ENCODE data around the gene PPL.
"Not testable (repeated sequence)": the region's sequence is repeated elsewhere in the genome, so short reads cannot be mapped to it uniquely, and the experiment has no call there.

PPL gene

DNA sequence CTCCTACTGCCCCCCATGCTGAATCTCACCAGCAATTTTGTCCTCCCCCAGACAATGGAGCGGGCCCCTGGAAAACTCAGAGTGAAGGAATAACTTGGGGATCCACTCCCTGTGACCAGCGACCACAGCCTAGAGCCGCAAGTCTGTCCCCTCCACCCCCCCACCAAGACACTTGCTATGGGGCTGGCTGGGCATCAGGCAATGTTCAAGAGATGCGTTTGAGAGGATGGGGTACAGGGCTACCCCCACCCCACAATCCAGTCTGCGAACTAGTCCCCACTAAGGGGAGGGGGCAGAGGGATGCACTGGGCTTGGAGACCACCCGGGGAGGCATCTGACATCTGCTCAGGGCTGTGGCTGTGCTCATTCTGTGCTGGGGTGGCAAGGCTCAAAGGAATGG is 2.4 kb downstream of the PPL start:
- DNase-seq (ENCODE audit: low spot score), result no peak

DNA sequence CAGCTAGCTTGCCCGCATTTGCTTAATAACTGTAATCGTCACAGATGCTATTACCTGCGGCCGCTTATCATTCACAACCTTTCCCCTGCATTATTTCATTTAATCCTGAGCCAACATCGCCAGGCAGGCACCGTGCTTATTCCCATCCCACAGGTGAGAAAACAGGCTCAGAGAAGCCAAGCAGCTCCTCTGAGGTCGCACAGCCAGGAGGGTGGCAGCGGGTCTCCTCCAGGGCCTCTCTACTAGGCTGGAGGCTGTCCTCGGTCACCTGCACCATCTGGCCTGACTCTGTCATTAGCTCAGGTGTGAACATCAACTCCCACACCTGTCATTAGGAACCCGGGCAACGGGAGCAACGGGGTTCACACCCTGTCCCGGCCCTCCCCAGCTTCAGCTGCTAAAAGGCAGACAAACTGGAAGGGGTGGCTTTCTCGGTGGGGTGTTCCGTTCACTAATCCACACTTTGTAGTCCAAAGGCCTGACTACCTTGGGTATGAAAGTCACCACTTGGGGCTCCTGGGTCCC is 3.0 kb downstream of the PPL start:
- no peak for DNase-seq (ENCODE audit: low spot score)

- DNase-seq (ENCODE audit: low spot score), result no peak
Observed at GRCh38 chr16:4933433-4933832, 3.5 kb downstream of the PPL start.

DNA sequence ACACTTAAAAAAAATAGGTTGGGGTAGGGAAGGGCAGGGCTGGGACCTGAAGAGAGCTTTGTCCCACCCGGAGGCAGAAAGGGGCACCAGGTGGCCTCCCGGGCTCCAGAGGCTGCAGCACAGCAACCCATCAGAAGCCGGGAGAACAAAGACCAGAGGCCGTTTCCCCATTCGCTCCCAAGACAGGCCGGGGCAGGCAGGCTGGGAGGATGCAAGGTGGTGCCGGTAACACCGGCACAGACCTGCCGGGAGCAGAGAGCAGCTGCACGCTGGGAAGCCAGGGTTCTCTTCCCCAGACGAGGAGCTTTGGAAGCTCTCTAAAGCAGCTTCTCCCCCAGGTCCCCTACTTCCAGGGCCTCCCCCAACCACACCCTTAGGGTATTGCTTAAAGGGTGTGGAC is 5.6 kb downstream of the PPL start:
- no peak for DNase-seq (ENCODE audit: low spot score)

- DNase-seq (ENCODE audit: low spot score), result not testable (repeated sequence)
Observed at GRCh38 chr16:4929619-4930018, 7.3 kb downstream of the PPL start.

DNA sequence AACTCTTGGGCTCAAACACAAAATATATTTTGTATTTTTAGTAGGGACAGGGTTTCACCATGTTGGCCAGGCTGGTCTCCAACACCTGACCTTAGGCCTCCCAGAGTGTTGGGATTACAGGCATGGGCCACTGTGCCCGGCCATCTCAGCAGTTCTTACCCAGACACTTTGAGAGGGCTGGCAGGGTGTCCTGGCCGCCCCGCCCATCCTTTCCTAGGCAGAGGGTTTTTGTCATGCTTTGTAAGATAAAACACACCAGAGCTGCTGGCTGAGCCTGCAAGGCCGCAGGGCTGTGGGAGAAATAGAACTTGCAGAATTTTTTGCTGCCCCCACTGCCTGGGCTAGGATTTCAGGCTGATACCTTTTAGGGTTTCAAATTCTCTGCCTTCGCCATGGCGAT is 8.7 kb downstream of the PPL start:
- no peak for DNase-seq (ENCODE audit: low spot score)

- DNase-seq (ENCODE audit: low spot score), result no peak
Observed at GRCh38 chr16:4927661-4928060, 9.3 kb downstream of the PPL start.

GRCh38 chr16:4926928-4927327 is 10.0 kb downstream of the PPL start:
- DNase-seq (ENCODE audit: low spot score), result no peak

DNA sequence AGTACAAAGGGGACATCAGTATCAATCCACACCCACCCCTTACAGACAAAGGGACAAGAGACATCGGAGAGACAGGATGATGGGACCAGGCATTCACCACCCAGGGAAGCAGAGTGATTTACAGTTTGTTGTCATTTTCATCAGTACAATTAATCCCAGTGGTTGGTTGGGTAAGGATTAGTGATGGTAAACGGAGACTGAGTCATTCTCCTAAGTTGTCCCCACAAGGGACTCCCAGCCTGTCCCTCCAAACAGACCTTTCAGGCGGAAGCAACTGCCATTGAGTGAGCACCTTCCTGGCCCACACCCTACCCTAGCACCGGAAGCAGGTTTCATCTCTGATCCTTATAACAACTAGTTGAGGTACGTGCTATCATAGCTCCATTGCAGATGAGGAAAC is 11.2 kb downstream of the PPL start:
- no peak for DNase-seq (ENCODE audit: low spot score)

DNA sequence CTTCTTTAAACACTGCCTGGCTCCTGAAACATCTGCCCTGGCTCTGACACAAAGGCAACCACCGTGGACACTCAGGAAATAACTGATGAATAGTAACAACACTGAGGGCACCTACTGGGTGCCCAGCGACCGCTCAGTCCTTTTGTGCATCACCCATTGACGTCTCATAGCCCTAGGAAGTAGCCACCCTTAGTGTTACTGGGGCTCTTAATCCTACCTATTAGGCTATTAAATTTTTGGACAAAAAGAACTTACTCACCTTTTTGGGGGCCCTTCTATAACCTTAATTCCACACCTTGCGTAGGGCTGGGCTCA is 11.7 kb downstream of the PPL start:
- no peak for DNase-seq (ENCODE audit: low spot score)

GRCh38 chr16:4924593-4925292 is 12.2 kb downstream of the PPL start:
- DNase-seq (ENCODE audit: low spot score), result no peak

- no peak for DNase-seq (ENCODE audit: low spot score)
Observed at GRCh38 chr16:4923853-4924252, 13.1 kb downstream of the PPL start.

DNA sequence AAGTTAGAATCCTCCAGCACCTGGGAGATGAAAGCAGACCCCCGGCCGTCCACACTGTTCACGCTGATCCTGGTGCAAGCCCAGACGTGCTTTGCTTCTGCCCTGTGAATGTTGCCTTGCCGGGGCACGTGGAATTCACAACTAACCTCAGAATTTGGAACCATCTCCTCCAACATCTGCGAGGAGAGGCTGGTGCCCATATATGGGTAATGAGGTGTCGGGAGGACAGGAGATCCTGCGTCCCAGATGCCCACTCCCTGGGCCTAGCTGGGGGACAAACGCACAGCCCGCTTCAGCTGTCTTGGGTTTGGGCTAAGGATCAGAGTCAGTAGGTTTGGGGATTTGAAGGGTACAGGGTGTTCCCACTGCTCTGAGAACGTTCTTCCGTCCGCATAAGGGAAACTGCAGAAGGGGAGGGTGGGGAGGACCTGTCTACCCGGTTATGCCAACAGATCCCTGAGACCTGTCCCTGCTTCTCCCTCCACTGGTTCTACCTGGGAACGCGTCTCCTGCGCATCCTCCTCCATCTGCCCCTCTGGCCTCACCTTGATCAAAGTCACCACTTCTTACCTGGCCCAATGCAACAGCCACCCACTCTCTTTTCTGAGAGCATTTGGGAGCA is 14.1 kb downstream of the PPL start:
- no peak for DNase-seq (ENCODE audit: low spot score)

- no peak for DNase-seq (ENCODE audit: low spot score)
Observed at GRCh38 chr16:4920826-4921225, 16.1 kb downstream of the PPL start.

DNA sequence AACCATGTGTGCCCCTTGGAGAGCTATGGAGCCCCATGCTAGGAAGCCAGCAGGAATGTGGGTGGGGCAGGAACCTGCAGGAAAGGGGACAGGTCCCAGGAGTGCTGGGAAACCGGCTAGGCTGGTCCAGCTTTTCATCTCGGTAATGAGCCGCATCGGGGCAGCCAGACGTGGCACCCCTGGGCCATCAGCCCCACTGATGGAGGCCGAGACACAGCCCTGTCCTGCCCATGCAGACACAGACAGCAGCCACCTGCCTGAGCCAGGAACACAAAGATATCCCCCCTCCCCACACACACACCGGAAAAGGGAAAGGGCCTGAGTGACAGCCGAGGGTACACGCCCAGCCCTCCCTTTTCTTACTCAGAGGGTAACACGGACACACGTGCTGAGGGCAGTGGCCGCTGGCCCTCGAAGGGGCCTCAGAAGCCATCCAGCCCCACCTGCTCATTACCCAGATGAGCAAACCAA is 18.1 kb downstream of the PPL start:
- no peak for DNase-seq (ENCODE audit: low spot score)

- DNase-seq (ENCODE audit: low spot score), result no peak
Observed at GRCh38 chr16:4917117-4917516, 19.8 kb downstream of the PPL start.

- DNase-seq (ENCODE audit: low spot score), result no peak
Observed at GRCh38 chr16:4915226-4915761, 21.7 kb downstream of the PPL start.

GRCh38 chr16:4914528-4915225 is 22.3 kb downstream of the PPL start:
- DNase-seq (ENCODE audit: low spot score), result no peak

DNA sequence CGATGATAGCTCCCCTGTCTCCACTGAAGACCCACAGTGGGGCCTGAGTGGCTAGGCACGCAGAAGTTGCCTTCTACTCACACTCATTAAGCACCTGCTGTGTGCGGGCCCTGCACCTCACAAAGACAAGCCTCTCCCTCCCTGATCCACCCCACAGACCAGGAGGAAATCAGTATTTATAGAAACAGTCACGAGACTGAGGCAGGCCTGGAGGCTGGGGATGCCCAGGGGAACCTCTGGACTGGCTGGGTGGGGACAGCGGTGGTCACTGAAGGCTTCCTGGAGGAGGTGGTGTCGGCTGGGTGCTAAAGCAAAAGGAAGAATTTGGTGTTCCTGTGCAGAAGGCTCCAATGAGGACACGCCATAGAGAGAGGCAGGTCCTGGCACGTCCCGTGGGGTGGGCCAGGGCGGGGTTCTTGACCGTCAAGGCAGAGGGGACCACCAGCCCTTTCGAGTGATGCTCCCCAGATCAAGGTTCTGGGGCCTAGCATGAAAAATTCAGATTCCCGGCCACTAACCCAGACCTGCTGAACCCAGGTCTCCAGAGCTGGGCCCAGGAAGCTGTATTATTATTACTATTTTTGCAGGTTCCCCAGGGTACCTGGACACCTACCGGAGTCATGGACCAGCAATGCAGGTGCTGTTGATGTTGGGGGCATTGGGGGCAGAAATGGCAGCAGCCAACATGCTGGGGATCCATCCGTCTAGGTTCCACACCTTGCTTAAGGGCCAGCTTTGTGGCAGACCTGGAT is 23.0 kb downstream of the PPL start:
- no peak for DNase-seq (ENCODE audit: low spot score)

DNA sequence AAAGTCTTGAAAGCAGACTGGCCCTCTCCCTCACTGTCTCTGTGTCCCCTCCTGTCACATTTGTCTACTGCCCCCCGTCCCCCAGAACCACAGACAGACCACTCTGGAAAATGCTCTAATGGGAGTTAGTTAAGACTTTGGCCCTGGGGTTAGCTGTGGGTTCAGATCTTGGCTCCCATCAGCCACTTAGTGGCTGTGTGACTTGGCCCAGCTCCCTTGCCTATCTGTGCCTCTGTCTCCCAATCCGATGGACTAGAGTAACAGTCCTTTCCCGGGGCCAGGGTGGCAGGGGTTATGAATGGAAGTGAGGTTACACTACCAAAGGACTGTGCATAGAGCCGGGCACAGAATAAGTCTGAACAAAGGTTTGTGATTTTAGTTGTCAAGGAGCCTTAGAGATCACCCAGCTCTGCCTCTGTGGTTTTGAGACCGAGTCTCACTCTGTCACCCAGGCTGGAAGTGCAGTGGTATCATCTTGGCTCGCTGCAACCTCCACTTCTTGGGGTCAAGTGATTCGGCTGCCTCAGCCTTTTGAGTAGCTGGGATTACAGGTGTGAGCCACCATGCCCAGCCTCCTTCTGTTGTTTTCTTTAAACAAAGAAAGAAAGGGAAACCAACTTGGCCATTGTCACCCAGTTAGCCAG is 23.7 kb downstream of the PPL start:
- no peak for DNase-seq (ENCODE audit: low spot score)

- no peak for DNase-seq (ENCODE audit: low spot score)
Observed at GRCh38 chr16:4911970-4912386, 25.0 kb downstream of the PPL start.

DNA sequence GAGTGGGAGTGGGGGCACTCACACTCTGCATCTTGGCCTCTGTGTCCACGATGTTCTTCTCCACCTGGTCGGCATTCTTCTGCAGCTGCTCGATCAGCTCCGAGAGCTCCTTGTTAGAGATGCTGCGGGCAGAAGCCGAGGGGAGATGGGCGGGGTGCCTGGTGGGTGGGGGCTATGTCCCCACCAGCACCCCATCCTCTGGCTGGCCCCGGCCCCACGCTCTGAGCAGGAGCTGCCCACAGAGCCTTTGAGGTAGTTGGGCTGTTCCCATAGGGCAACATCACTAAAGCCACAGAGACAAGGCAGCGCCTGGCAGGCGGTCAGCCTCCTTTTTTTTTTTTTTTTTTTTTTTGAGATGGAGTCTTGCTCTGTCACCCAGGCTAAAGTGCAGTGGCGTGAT is 26.1 kb downstream of the PPL start:
- no peak for DNase-seq (ENCODE audit: low spot score)
